ENCODE data around the gene MAP3K14.
"Not testable (repeated sequence)": the region's sequence is repeated elsewhere in the genome, so short reads cannot be mapped to it uniquely, and the experiment has no call there.

MAP3K14 gene

GRCh38 chr17:45315648-45316433 is 979 bp downstream of the MAP3K14 start:
- DNase-seq (ENCODE audit: low read depth) = no peak

GRCh38 chr17:45314741-45315647 is 1.8 kb downstream of the MAP3K14 start:
- DNase-seq (ENCODE audit: low read depth) = no peak

GRCh38 chr17:45313996-45314740 is 2.7 kb downstream of the MAP3K14 start:
- DNase-seq (ENCODE audit: low read depth) = no peak

GRCh38 chr17:45313421-45313771 is 3.4 kb downstream of the MAP3K14 start:
- DNase-seq (ENCODE audit: low read depth) = no peak

- no peak for DNase-seq (ENCODE audit: low read depth)
These were observed 4.1 kb downstream of the MAP3K14 start for GRCh38 chr17:45312477-45313420.

- DNase-seq (ENCODE audit: low read depth) = peak; percentile 69
These were observed 4.9 kb downstream of the MAP3K14 start for GRCh38 chr17:45311760-45312476.

GRCh38 chr17:45311401-45311759 is 5.4 kb downstream of the MAP3K14 start:
- no peak for DNase-seq (ENCODE audit: low read depth)

GRCh38 chr17:45310380-45311324 is 6.2 kb downstream of the MAP3K14 start:
- peak; percentile 51 for DNase-seq (ENCODE audit: low read depth)

- no peak for DNase-seq (ENCODE audit: low read depth)
These were observed 7.4 kb downstream of the MAP3K14 start for GRCh38 chr17:45309400-45309799.

GRCh38 chr17:45308840-45309239 is 8.0 kb downstream of the MAP3K14 start:
- DNase-seq (ENCODE audit: low read depth) = no peak

GRCh38 chr17:45308016-45308365 is 8.8 kb downstream of the MAP3K14 start:
- DNase-seq (ENCODE audit: low read depth) = no peak

GRCh38 chr17:45307290-45308015 is 9.4 kb downstream of the MAP3K14 start:
- peak; percentile 95 for DNase-seq (ENCODE audit: low read depth)

- no peak for DNase-seq (ENCODE audit: low read depth)
These were observed 10.2 kb downstream of the MAP3K14 start for GRCh38 chr17:45306623-45307022.

GRCh38 chr17:45306094-45306493 is 10.7 kb downstream of the MAP3K14 start:
- DNase-seq (ENCODE audit: low read depth) = no peak

GRCh38 chr17:45305530-45306087 is 11.2 kb downstream of the MAP3K14 start:
- peak; percentile 81 for DNase-seq (ENCODE audit: low read depth)

- DNase-seq (ENCODE audit: low read depth) = peak; percentile 99
These were observed 14.1 kb downstream of the MAP3K14 start for GRCh38 chr17:45302649-45303173.

GRCh38 chr17:45302220-45302619 is 14.6 kb downstream of the MAP3K14 start:
- DNase-seq (ENCODE audit: low read depth) = not testable (repeated sequence)

GRCh38 chr17:45301674-45302073 is 15.1 kb downstream of the MAP3K14 start:
- no peak for DNase-seq (ENCODE audit: low read depth)
